ENCODE measurements around the gene MRGPRX4. TPM values are rescaled to one million over a fixed set of nuclear protein-coding genes. Genes with fewer than 3 reads are reported as not detected.
"Not testable (repeated sequence)": the region's sequence is repeated elsewhere in the genome, so short reads cannot be mapped to it uniquely, and the experiment has no call there.

MRGPRX4 gene
- total RNA-seq (2012; rRNA removed), result not detected in 2 replicates

GRCh38 chr11:18172666-18173065, at the start of gene MRGPRX4:
TSS of gene MRGPRX4 (plus strand) at chr11:18172837. CDS start at chr11:18173257, 420 bp downstream.
- no peak within 1 kb of the TSS for H3K4me2 ChIP-seq (ENCODE audit: low read length)
- H3K4me3 ChIP-seq (ENCODE audit: low read length), result no peak within 1 kb of the TSS
- H3K9ac ChIP-seq (ENCODE audit: low read depth, low read length), result no peak within 1 kb of the TSS
- H3K4me1 ChIP-seq (ENCODE audit: control insufficient read depth, insufficient read depth, low read length), result no peaks in the 10 kb centered on the region
- peaks cover 70% of the 10 kb centered on the region for H3K27me3 ChIP-seq (ENCODE audit: control insufficient read depth, insufficient read depth, low read length)
- no peaks in the 10 kb centered on the region for H3K9me3 ChIP-seq (replicated peaks; ENCODE audit: low read length)
- H3K36me3 ChIP-seq (ENCODE audit: insufficient read depth, low read length), result no peaks in the 10 kb centered on the region

- peaks cover 50% of the 10 kb centered on the region for H3K27me3 ChIP-seq (ENCODE audit: control insufficient read depth, insufficient read depth, low read length)
- H3K9ac ChIP-seq (ENCODE audit: low read depth, low read length); H3K36me3 ChIP-seq (ENCODE audit: insufficient read depth, low read length); H3K4me1 ChIP-seq (ENCODE audit: control insufficient read depth, insufficient read depth, low read length); H3K9me3 ChIP-seq (replicated peaks; ENCODE audit: low read length); H3K4me2 ChIP-seq (ENCODE audit: low read length); H3K4me3 ChIP-seq (ENCODE audit: low read length): not testable (repeated sequence)
These were observed 41.5 kb upstream of the MRGPRX4 start for GRCh38 chr11:18131115-18131514.

GRCh38 chr11:18132341-18132740, 40.3 kb upstream of the MRGPRX4 start, which contains the start of gene MRGPRX3:
TSS of gene MRGPRX3 (plus strand) at chr11:18132571. CDS start at chr11:18137203, 4,632 bp downstream.
- H3K36me3 ChIP-seq (ENCODE audit: insufficient read depth, low read length), result no peaks in the 10 kb centered on the region
- H3K9me3 ChIP-seq (replicated peaks; ENCODE audit: low read length), result no peaks in the 10 kb centered on the region
- no peak within 1 kb of the TSS for H3K4me3 ChIP-seq (ENCODE audit: low read length)
- peaks cover 51% of the 10 kb centered on the region for H3K27me3 ChIP-seq (ENCODE audit: control insufficient read depth, insufficient read depth, low read length)
- no peak within 1 kb of the TSS for H3K9ac ChIP-seq (ENCODE audit: low read depth, low read length)
- H3K4me1 ChIP-seq (ENCODE audit: control insufficient read depth, insufficient read depth, low read length), result no peaks in the 10 kb centered on the region
- H3K4me2 ChIP-seq (ENCODE audit: low read length), result no peak within 1 kb of the TSS

GRCh38 chr11:18135308-18135707, 37.3 kb upstream of the MRGPRX4 start:
- H3K36me3 ChIP-seq (ENCODE audit: insufficient read depth, low read length), result no peaks in the 10 kb centered on the region
- H3K4me1 ChIP-seq (ENCODE audit: control insufficient read depth, insufficient read depth, low read length), result no peaks in the 10 kb centered on the region
- H3K9me3 ChIP-seq (replicated peaks; ENCODE audit: low read length), result no peaks in the 10 kb centered on the region
- no peak overlapping the region for H3K9ac ChIP-seq (ENCODE audit: low read depth, low read length)
- peaks cover 60% of the 10 kb centered on the region for H3K27me3 ChIP-seq (ENCODE audit: control insufficient read depth, insufficient read depth, low read length)
- H3K4me2 ChIP-seq (ENCODE audit: low read length), result no peak overlapping the region
- H3K4me3 ChIP-seq (ENCODE audit: low read length), result no peak overlapping the region

- Histone ChIP-seq H3K27me3 (ENCODE audit: control insufficient read depth, insufficient read depth, low read length) (peaks cover 58% of the 10 kb centered on the region), H3K9me3 (replicated peaks; ENCODE audit: low read length) (no peaks in the 10 kb centered on the region), H3K4me3 (ENCODE audit: low read length) (no peak overlapping the region), H3K4me2 (ENCODE audit: low read length) (no peak overlapping the region), H3K36me3 (ENCODE audit: insufficient read depth, low read length) (no peaks in the 10 kb centered on the region), H3K9ac (ENCODE audit: low read depth, low read length) (no peak overlapping the region), H3K4me1 (ENCODE audit: control insufficient read depth, insufficient read depth, low read length) (no peaks in the 10 kb centered on the region)
These were observed 35.3 kb upstream of the MRGPRX4 start for GRCh38 chr11:18137186-18137800.

GRCh38 chr11:18140145-18140544, 32.5 kb upstream of the MRGPRX4 start:
- no peak overlapping the region for H3K4me2 ChIP-seq (ENCODE audit: low read length)
- H3K9me3 ChIP-seq (replicated peaks; ENCODE audit: low read length), result no peaks in the 10 kb centered on the region
- H3K27me3 ChIP-seq (ENCODE audit: control insufficient read depth, insufficient read depth, low read length), result peaks cover 38% of the 10 kb centered on the region
- no peaks in the 10 kb centered on the region for H3K36me3 ChIP-seq (ENCODE audit: insufficient read depth, low read length)
- H3K4me3 ChIP-seq (ENCODE audit: low read length), result no peak overlapping the region
- no peak overlapping the region for H3K9ac ChIP-seq (ENCODE audit: low read depth, low read length)
- no peaks in the 10 kb centered on the region for H3K4me1 ChIP-seq (ENCODE audit: control insufficient read depth, insufficient read depth, low read length)

- Histone ChIP-seq H3K27me3 (ENCODE audit: control insufficient read depth, insufficient read depth, low read length) (peaks cover 30% of the 10 kb centered on the region), H3K9me3 (replicated peaks; ENCODE audit: low read length) (no peaks in the 10 kb centered on the region), H3K36me3 (ENCODE audit: insufficient read depth, low read length) (no peaks in the 10 kb centered on the region), H3K9ac (ENCODE audit: low read depth, low read length) (no peak overlapping the region), H3K4me1 (ENCODE audit: control insufficient read depth, insufficient read depth, low read length) (no peaks in the 10 kb centered on the region), H3K4me3 (ENCODE audit: low read length) (no peak overlapping the region), H3K4me2 (ENCODE audit: low read length) (no peak overlapping the region)
These were observed 28.4 kb upstream of the MRGPRX4 start for GRCh38 chr11:18144243-18144642.

GRCh38 chr11:18145025-18145424, 27.6 kb upstream of the MRGPRX4 start:
- no peak overlapping the region for H3K4me3 ChIP-seq (ENCODE audit: low read length)

GRCh38 chr11:18145837-18146236, 26.8 kb upstream of the MRGPRX4 start:
- Histone ChIP-seq H3K4me2 (ENCODE audit: low read length) (no peak overlapping the region), H3K4me1 (ENCODE audit: control insufficient read depth, insufficient read depth, low read length) (no peaks in the 10 kb centered on the region), H3K9ac (ENCODE audit: low read depth, low read length) (no peak overlapping the region), H3K27me3 (ENCODE audit: control insufficient read depth, insufficient read depth, low read length) (peaks cover 33% of the 10 kb centered on the region), H3K9me3 (replicated peaks; ENCODE audit: low read length) (no peaks in the 10 kb centered on the region), H3K4me3 (ENCODE audit: low read length) (no peak overlapping the region), H3K36me3 (ENCODE audit: insufficient read depth, low read length) (no peaks in the 10 kb centered on the region)

More at GRCh38 chr11:18145025-18145424, 27.6 kb upstream of the MRGPRX4 start:
- no peak overlapping the region for H3K4me2 ChIP-seq (ENCODE audit: low read length)
- H3K9ac ChIP-seq (ENCODE audit: low read depth, low read length), result no peak overlapping the region
- H3K36me3 ChIP-seq (ENCODE audit: insufficient read depth, low read length), result no peaks in the 10 kb centered on the region
- peaks cover 28% of the 10 kb centered on the region for H3K27me3 ChIP-seq (ENCODE audit: control insufficient read depth, insufficient read depth, low read length)
- no peaks in the 10 kb centered on the region for H3K4me1 ChIP-seq (ENCODE audit: control insufficient read depth, insufficient read depth, low read length)
- no peaks in the 10 kb centered on the region for H3K9me3 ChIP-seq (replicated peaks; ENCODE audit: low read length)

GRCh38 chr11:18151581-18151980, 21.1 kb upstream of the MRGPRX4 start:
- no peak overlapping the region for H3K9ac ChIP-seq (ENCODE audit: low read depth, low read length)
- no peak overlapping the region for H3K4me3 ChIP-seq (ENCODE audit: low read length)
- no peak overlapping the region for H3K4me2 ChIP-seq (ENCODE audit: low read length)
- H3K4me1 ChIP-seq (ENCODE audit: control insufficient read depth, insufficient read depth, low read length), result no peaks in the 10 kb centered on the region
- no peaks in the 10 kb centered on the region for H3K36me3 ChIP-seq (ENCODE audit: insufficient read depth, low read length)
- peaks cover 56% of the 10 kb centered on the region for H3K27me3 ChIP-seq (ENCODE audit: control insufficient read depth, insufficient read depth, low read length)
- no peaks in the 10 kb centered on the region for H3K9me3 ChIP-seq (replicated peaks; ENCODE audit: low read length)

- Histone ChIP-seq H3K4me3 (ENCODE audit: low read length) (no peak overlapping the region), H3K4me1 (ENCODE audit: control insufficient read depth, insufficient read depth, low read length) (no peaks in the 10 kb centered on the region), H3K9ac (ENCODE audit: low read depth, low read length) (no peak overlapping the region), H3K4me2 (ENCODE audit: low read length) (no peak overlapping the region), H3K27me3 (ENCODE audit: control insufficient read depth, insufficient read depth, low read length) (peaks cover 44% of the 10 kb centered on the region), H3K36me3 (ENCODE audit: insufficient read depth, low read length) (no peaks in the 10 kb centered on the region), H3K9me3 (replicated peaks; ENCODE audit: low read length) (no peaks in the 10 kb centered on the region)
These were observed 4.3 kb upstream of the MRGPRX4 start for GRCh38 chr11:18168372-18168771.

GRCh38 chr11:18171377-18172000, 1.1 kb upstream of the MRGPRX4 start:
- Histone ChIP-seq H3K4me1 (ENCODE audit: control insufficient read depth, insufficient read depth, low read length) (no peaks in the 10 kb centered on the region), H3K9me3 (replicated peaks; ENCODE audit: low read length) (no peaks in the 10 kb centered on the region)

More at GRCh38 chr11:18171377-18172000, 1.1 kb upstream of the MRGPRX4 start:
- Histone ChIP-seq H3K9ac (ENCODE audit: low read depth, low read length) (no peak overlapping the region), H3K4me3 (ENCODE audit: low read length) (no peak overlapping the region), H3K36me3 (ENCODE audit: insufficient read depth, low read length) (no peaks in the 10 kb centered on the region), H3K4me2 (ENCODE audit: low read length) (no peak overlapping the region), H3K27me3 (ENCODE audit: control insufficient read depth, insufficient read depth, low read length) (peaks cover 65% of the 10 kb centered on the region)
